Measurements from ENCODE around the gene RCHY1.
A peak's percentile ranks its signal among the peaks of the same experiment; 100 is the strongest.

- TF ChIP-seq POLR2AphosphoS5 (IDR thresholded peaks at IDR 0.05) (no peak), CTCF (IDR thresholded peaks at IDR 0.05) (peak in 1 of 7 experiments; percentile 13), POLR2A (IDR thresholded peaks at IDR 0.05) (no peak)
Observed at GRCh38 chr4:75490155-75490554, 24.0 kb downstream of the RCHY1 start.
